ENCODE measurements around the gene OR5K4. TPM values are rescaled to one million over a fixed set of nuclear protein-coding genes. Genes with fewer than 3 reads are reported as not detected.

OR5K4 gene, protein sequence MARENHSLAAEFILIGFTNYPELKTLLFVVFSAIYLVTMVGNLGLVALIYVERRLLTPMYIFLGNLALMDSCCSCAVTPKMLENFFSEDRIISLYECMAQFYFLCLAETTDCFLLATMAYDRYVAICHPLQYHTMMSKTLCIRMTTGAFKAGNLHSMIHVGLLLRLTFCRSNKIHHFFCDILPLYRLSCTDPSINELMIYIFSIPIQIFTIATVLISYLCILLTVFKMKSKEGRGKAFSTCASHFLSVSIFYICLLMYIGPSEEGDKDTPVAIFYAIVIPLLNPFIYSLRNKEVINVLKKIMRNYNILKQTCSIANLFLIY
- not detected for total RNA-seq

DNA sequence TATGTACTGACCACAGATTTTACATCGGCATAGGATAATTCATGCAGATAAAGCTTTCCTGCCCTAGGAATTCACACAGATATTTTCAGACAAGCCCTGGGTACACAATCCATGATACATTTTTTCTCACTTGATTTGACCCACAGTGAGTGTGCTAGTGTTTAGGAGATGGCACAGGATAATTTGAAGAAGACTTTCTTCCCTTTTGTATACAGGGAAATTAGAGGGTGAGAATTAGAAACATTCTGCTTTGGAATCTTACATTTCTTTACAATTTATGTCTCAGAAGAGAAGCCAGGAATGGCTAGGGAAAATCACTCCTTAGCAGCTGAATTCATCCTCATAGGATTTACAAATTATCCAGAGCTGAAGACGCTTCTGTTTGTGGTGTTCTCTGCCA, at the start of gene OR5K4:
TSS of gene OR5K4 (plus strand) at position 301 of the 400 bp plus-strand sequence. CDS start at position 301, 0 bp downstream.

DNA sequence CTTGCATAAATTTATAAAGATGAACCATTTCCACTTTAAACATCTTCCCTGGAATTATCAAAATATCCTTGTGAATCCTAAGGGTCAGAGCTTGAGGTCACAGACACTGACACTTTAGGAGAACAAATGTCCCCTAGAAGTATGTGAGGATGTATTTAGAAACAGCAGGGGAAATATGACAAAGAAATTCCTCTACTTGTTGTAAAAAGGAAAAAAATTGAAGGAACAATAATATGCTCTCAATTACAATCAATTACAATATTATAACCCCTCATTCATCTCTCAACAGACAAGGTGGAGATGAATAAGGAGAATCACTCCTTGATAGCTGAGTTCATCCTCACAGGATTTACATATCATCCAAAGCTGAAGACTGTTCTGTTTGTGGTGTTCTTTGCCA, 36.7 kb downstream of the OR5K4 start, which contains the start of gene OR5K3:
TSS of gene OR5K3 (plus strand) at position 301 of the 400 bp plus-strand sequence. CDS start at position 301, 0 bp downstream.

Other genes with a start within 250 kb of the OR5K4 start
- not detected for gene OR5H1, start 223.1 kb upstream of the OR5K4 start, total RNA-seq
- under 1 TPM in 1 of 2 experiments, not detected in 1; 0.03 TPM for gene OR5H14, start 206.4 kb upstream of the OR5K4 start, total RNA-seq
- gene OR5H15, start 187.2 kb upstream of the OR5K4 start, total RNA-seq, result not detected
- not detected for gene OR5H6, start 89.6 kb upstream of the OR5K4 start, total RNA-seq
- gene OR5H2, start 71.3 kb upstream of the OR5K4 start, total RNA-seq, result not detected
- not detected for gene OR5K3, start 36.8 kb downstream of the OR5K4 start, total RNA-seq
- not detected for gene OR5K1, start 109.3 kb downstream of the OR5K4 start, total RNA-seq
- gene OR5K2, start 143.8 kb downstream of the OR5K4 start, total RNA-seq, result not detected
- gene CLDND1, start 169.0 kb downstream of the OR5K4 start, total RNA-seq, result 100 to 1,000 TPM; 377 to 383 TPM
- 10 to 100 TPM; 14.2 to 14.9 TPM for gene GPR15, start 178.1 kb downstream of the OR5K4 start, total RNA-seq
- 10 to 100 TPM; 60.3 to 63.1 TPM for gene CPOX, start 239.8 kb downstream of the OR5K4 start, total RNA-seq